ENCODE data around the gene DYNC1I1.

The DYNC1I1 gene

DNA sequence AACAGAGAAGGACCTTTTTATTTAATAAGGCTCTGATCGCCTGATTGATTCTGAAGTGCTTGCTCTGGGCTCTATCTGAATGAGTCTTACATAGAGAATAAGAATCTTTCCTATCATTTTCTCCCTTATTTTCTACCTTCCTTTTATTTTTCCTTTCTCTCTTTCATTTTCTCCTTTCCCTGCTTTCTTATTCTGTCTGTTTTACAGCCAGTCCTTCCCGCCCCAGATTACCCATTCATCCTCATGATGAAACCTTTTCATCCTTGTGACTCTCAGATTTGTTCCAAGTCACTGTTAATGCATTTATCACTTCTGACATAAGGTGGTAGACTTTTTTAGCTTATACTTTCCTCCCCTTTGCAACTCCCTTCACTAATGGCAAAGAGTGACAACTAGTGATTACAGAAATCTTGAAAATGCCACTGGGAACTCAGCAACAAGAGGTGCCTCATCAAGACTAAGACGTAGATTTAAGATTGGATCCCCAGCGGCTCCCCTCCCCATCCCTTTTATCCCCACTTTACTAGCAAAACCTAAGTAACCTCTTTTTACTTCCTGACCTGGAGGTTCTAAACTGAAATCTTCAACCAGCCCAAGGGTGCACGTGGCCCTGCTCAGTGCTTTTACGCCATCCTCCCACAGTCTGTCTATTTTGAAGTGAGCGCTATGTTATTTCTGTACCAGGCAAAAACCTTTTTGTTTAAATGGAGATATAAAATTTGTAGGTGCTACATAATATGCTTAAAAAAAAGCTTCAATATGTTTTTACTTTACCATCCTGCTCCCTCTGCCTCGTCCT is 179.8 kb downstream of the DYNC1I1 start:
- Mint-ChIP-seq H3K4me3 (no peak overlapping the region), H3K27me3 (peaks cover 7 to 9% of the 10 kb centered on the region in 2 donors), H3K27ac (no peak overlapping the region), H3K9me3 (no peaks in the 10 kb centered on the region), H3K36me3 (ENCODE audit: insufficient read depth) (no peaks in the 10 kb centered on the region), H3K4me1 (ENCODE audit: low read depth in 2 of 2) (no peaks in the 10 kb centered on the region)
- DNase-seq (no peak), ATAC-seq (replicated peaks) (no peak)

DNA sequence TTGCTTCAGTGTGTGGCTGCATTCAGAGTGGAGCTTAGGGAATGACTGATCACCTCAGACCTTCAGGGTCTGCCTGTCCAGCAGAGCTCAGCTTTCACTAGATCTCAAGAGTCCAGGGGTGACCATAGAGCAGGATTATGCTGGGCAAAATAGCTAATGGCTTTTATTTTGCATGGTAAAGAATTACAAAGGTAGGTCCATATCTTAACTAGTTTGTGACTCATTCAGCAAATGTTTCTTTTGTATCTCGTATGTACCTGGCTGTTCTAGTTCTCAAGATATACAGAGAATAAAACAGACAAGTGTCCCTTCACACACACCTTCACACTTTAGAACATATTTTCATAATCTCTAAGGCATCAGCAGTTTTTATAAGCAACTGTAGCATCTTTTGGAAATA is 180.5 kb downstream of the DYNC1I1 start:
- no peaks in the 10 kb centered on the region for H3K9me3 Mint-ChIP-seq
- no peak overlapping the region for H3K4me3 Mint-ChIP-seq
- H3K27ac Mint-ChIP-seq, result no peak overlapping the region
- no peaks in the 10 kb centered on the region for H3K4me1 Mint-ChIP-seq (ENCODE audit: low read depth in 2 of 2)
- peaks cover 10 to 15% of the 10 kb centered on the region in 2 donors for H3K27me3 Mint-ChIP-seq
- DNase-seq (no peak), ATAC-seq (replicated peaks) (no peak)
- H3K36me3 Mint-ChIP-seq (ENCODE audit: insufficient read depth), result no peaks in the 10 kb centered on the region

DNA sequence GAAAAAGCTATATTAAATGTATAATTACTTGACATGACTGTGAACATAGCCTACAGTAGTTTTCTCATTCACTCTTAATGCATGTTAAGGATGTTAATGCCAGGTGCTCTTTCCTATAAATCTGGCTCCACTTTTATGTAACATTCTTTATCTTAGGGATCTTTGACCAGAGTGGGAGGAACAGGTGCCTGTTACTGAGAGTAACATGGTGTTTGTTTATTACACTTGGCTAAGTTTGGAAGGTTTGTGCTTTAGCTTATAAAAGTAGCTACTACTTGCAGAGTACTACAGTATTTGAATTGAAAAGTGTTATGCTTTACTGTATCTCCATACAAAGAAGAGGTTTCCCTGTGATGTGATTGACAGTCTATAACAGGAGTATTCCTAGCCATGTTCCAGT is 183.4 kb downstream of the DYNC1I1 start:
- H3K9me3 Mint-ChIP-seq, result no peaks in the 10 kb centered on the region
- DNase-seq (no peak), ATAC-seq (replicated peaks) (no peak)
- no peak overlapping the region for H3K27ac Mint-ChIP-seq
- H3K4me1 Mint-ChIP-seq (ENCODE audit: low read depth in 2 of 2), result no peaks in the 10 kb centered on the region
- H3K27me3 Mint-ChIP-seq, result peaks cover 10 to 25% of the 10 kb centered on the region in 2 donors
- H3K36me3 Mint-ChIP-seq (ENCODE audit: insufficient read depth), result no peaks in the 10 kb centered on the region
- H3K4me3 Mint-ChIP-seq, result no peak overlapping the region

DNA sequence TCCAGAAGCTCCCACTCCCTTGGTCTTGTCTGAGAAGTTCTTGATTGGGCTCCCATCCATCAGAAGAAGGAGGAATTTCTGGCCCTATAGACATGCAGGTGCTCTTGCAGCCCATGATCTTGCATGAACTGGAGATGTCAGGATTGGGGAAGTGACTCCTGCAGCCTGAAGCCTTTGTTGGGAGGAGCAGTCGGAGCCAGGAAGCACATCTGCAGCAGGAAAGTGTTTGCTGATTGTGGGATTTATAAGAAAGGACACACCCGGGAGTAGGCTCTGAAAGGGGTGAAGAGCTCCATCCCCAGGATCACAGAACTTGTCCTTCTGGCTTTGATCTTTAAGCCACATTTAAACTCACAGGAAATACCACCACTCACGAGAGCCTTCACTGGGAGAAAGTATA is 185.2 kb downstream of the DYNC1I1 start:
- Mint-ChIP-seq H3K36me3 (ENCODE audit: insufficient read depth) (no peaks in the 10 kb centered on the region), H3K4me1 (ENCODE audit: low read depth in 2 of 2) (no peaks in the 10 kb centered on the region), H3K27me3 (peaks cover 10 to 25% of the 10 kb centered on the region in 2 donors), H3K4me3 (no peak overlapping the region), H3K27ac (no peak overlapping the region), H3K9me3 (no peaks in the 10 kb centered on the region)
- ATAC-seq (replicated peaks) (no peak), DNase-seq (no peak)

DNA sequence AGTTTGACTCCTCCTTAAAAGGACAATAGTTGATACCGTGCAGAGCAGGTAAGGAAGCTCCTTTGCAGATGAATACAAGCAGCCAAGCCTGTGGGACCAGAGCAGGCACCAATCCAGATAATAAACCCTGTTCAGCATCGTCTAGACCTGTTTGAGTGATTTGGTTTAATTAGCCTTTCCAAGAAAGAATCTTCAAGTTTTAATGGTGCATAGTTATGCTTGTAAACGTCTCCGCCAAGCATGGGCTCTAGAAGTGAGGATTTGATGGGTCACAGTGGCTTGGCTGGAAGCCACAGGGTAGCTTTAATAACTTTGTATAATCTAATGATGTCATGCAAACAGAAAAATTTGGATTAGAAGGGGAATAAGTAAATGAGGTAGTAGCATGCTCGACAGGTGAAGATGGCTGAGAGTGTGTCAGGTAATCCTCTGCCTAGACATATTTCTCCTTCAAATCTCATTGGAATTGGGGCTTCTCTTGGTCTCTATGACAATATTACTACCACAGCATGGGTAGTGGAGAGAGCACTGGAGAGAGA is 188.4 kb downstream of the DYNC1I1 start:
- no peaks in the 10 kb centered on the region for H3K36me3 Mint-ChIP-seq (ENCODE audit: insufficient read depth)
- H3K9me3 Mint-ChIP-seq, result no peaks in the 10 kb centered on the region
- H3K27me3 Mint-ChIP-seq, result peaks cover 15 to 20% of the 10 kb centered on the region in 2 donors
- DNase-seq (no peak), ATAC-seq (replicated peaks) (no peak)
- H3K4me1 Mint-ChIP-seq (ENCODE audit: low read depth in 2 of 2), result no peaks in the 10 kb centered on the region
- no peak overlapping the region for H3K4me3 Mint-ChIP-seq
- no peak overlapping the region for H3K27ac Mint-ChIP-seq

DNA sequence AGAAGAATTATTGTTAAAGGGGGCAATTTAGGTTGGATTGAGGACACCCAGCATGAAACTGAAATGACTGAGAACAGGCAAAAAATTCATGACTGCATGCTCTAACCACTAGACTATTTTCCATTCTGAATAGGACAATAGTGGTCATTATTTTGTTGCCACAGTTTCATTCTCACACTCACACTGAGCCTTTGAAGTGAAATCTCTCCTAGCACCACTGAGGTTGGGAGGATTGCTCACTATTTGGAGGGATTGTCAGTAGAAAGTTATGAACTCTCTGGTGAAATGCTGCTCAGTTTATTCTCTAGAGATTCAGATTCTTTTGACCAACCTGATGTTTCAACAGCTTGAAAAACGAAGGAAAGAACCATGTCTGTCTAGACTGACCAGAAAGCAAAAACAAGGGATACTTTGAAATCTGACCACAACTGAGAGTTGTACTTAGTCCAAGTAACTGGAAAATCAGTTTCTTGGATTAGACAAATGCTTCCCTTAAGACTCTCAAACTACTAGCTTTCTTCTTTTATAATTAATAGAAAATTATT is 191.2 kb downstream of the DYNC1I1 start:
- Mint-ChIP-seq H3K27ac (no peak overlapping the region), H3K4me3 (no peak overlapping the region), H3K4me1 (ENCODE audit: low read depth in 2 of 2) (no peaks in the 10 kb centered on the region), H3K27me3 (peaks cover 9% of the 10 kb centered on the region in 2 donors), H3K9me3 (no peaks in the 10 kb centered on the region), H3K36me3 (ENCODE audit: insufficient read depth) (no peaks in the 10 kb centered on the region)
- no peak for DNase-seq
- ATAC-seq (replicated peaks), result no peak

DNA sequence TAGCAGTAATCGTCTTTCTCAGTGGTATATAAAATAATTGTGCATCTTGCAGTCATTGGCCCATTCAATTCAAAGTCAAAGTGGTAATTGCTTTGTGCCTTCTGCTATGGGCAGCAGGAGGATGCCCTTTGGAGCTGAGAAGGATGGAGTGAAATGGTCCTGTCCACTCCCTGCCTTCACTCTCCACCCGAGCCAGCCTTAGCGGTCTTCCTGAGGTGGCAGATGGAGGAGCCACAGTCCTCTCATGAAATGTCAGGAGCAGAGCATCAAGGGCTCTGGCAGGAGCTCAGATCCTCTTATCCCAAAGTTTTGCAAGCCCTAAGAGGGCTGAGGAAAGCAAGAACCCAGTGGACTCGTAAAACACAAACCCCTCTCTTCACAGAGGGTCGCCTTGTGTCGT is 199.4 kb downstream of the DYNC1I1 start:
- peaks cover 0 to 7% of the 10 kb centered on the region in 2 donors for H3K27me3 Mint-ChIP-seq
- H3K4me1 Mint-ChIP-seq (ENCODE audit: low read depth in 2 of 2), result no peaks in the 10 kb centered on the region
- DNase-seq, result no peak
- H3K9me3 Mint-ChIP-seq, result no peaks in the 10 kb centered on the region
- no peak overlapping the region for H3K27ac Mint-ChIP-seq
- H3K36me3 Mint-ChIP-seq (ENCODE audit: insufficient read depth), result no peaks in the 10 kb centered on the region
- no peak for ATAC-seq (replicated peaks)
- H3K4me3 Mint-ChIP-seq, result no peak overlapping the region

DNA sequence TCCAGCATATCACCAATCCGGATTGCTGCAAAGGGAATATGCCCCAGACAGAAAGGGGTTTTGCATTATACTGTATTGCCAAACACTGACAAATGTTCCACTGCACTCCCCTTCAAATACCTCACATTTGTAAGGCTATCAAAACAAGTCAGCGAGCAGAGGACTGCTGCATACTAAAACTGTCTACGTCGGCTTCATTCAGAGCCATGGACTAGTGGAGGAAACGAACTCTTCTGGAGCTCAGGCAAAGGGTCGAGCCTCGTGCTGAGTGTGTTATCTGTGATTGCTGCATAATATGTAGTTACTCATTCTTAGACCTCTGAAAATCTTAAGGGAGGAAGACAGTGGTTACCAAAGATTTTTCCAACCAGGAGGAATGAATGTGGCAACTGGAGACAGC is 200.2 kb downstream of the DYNC1I1 start:
- DNase-seq (no peak), ATAC-seq (replicated peaks) (no peak)
- peaks cover 0 to 7% of the 10 kb centered on the region in 2 donors for H3K27me3 Mint-ChIP-seq
- no peak overlapping the region for H3K27ac Mint-ChIP-seq
- H3K9me3 Mint-ChIP-seq, result no peaks in the 10 kb centered on the region
- no peaks in the 10 kb centered on the region for H3K36me3 Mint-ChIP-seq (ENCODE audit: insufficient read depth)
- H3K4me1 Mint-ChIP-seq (ENCODE audit: low read depth in 2 of 2), result no peaks in the 10 kb centered on the region
- no peak overlapping the region for H3K4me3 Mint-ChIP-seq

DNA sequence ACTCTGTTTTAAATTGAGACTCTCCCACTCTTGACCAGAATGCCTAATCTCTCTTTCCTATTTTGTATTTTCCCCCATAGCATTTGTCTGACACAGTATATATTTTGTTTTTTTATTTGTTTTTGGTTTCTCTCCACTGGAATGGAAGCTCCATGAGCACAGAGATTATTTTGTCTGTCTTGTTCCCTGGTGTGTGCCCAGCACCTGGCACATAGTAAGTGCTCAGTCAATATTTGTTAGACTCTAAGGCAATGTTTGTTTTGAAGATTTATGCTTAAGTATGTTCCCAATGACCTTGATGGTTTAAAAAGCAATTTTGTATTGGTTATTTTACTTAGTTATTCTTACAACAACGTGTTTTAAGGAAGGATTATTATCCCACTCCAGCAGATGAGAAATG is 201.8 kb downstream of the DYNC1I1 start:
- Mint-ChIP-seq H3K4me1 (ENCODE audit: low read depth in 2 of 2) (no peaks in the 10 kb centered on the region), H3K27ac (no peak overlapping the region), H3K9me3 (no peaks in the 10 kb centered on the region), H3K4me3 (no peak overlapping the region), H3K27me3 (peaks cover 0 to 17% of the 10 kb centered on the region in 2 donors), H3K36me3 (ENCODE audit: insufficient read depth) (no peaks in the 10 kb centered on the region)
- DNase-seq (no peak), ATAC-seq (replicated peaks) (no peak)

DNA sequence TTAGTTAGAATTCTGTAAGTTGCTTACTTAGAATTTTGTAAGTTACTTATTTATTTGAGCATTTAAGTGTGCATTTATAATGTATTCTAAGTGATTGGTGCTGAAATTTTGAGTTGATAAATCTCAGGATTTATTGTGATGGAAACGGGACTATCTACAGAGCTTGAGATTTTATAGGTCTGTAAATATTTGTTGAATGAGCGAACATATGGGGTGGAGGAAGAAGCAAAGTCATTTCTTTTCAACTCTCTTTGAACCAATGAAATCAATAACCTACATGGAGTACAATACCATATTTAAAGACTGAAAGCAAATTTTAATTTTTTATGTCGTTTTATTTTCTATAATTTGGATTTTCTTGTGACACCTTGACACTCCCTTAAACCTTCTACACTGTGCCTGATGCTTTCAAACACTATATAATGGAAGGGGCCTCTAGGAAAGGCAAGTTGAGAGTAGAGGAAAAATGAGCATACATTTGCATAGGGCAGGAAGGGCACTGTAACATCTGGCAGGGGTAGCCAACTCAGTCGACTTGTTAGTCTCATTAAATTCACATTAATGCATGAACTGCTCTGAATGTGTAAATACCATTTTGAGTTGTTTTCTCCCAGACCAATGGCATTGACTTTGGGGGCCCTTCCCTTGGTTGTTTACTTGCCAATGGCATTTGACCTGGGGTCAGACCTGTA is 204.2 kb downstream of the DYNC1I1 start:
- Mint-ChIP-seq H3K4me3 (no peak overlapping the region), H3K27me3 (peaks cover 0 to 24% of the 10 kb centered on the region in 2 donors), H3K4me1 (ENCODE audit: low read depth in 2 of 2) (no peaks in the 10 kb centered on the region), H3K27ac (no peak overlapping the region), H3K9me3 (no peaks in the 10 kb centered on the region), H3K36me3 (ENCODE audit: insufficient read depth) (no peaks in the 10 kb centered on the region)
- DNase-seq (no peak), ATAC-seq (replicated peaks) (no peak)

DNA sequence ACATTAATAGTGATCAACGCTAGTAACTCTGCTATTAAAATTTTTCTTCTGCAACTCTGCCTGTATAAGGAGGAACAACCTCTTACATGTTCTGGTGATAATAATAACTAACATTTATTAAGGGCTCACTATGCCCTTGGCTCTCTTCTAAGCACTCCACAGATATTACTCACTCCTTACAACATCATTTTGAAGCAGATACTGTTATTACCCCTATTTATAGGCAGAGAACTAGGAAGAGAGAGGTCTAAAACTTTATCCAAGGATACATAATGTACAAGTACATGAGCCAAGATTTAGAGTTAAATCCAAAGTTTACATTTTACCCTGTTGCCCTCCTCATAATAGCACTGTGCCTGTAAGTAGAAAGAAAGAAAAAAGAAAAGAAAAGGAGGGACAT is 205.6 kb downstream of the DYNC1I1 start:
- DNase-seq (no peak), ATAC-seq (replicated peaks) (no peak)
- Mint-ChIP-seq H3K27me3 (peaks cover 0 to 24% of the 10 kb centered on the region in 2 donors), H3K36me3 (ENCODE audit: insufficient read depth) (no peaks in the 10 kb centered on the region), H3K4me3 (no peak overlapping the region), H3K9me3 (no peaks in the 10 kb centered on the region), H3K27ac (no peak overlapping the region), H3K4me1 (ENCODE audit: low read depth in 2 of 2) (no peaks in the 10 kb centered on the region)

DNA sequence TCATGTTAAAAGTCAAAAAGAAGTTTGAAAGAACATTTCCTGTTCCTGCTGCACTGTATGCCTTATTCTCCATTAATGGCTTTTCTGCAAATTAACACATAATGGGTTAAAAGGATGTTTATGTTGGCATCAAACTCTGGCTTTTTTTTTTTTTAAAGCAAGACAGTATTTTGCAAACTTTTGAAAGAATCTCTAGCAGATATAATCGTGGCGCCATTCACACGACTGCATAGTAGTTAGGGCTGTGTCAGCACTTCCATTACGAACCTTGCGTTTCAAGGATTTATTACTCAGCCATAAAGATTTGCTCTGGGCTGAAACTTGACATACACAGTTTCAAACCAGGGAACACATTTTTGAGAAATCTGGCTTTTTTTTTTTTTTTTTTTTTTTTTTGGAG is 207.8 kb downstream of the DYNC1I1 start:
- no peak for DNase-seq
- H3K27me3 Mint-ChIP-seq, result peaks cover 4 to 28% of the 10 kb centered on the region in 2 donors
- H3K27ac Mint-ChIP-seq, result no peak overlapping the region
- H3K36me3 Mint-ChIP-seq (ENCODE audit: insufficient read depth), result no peaks in the 10 kb centered on the region
- no peak overlapping the region for H3K4me3 Mint-ChIP-seq
- no peak for ATAC-seq (replicated peaks)
- H3K9me3 Mint-ChIP-seq, result no peaks in the 10 kb centered on the region
- no peaks in the 10 kb centered on the region for H3K4me1 Mint-ChIP-seq (ENCODE audit: low read depth in 2 of 2)

DNA sequence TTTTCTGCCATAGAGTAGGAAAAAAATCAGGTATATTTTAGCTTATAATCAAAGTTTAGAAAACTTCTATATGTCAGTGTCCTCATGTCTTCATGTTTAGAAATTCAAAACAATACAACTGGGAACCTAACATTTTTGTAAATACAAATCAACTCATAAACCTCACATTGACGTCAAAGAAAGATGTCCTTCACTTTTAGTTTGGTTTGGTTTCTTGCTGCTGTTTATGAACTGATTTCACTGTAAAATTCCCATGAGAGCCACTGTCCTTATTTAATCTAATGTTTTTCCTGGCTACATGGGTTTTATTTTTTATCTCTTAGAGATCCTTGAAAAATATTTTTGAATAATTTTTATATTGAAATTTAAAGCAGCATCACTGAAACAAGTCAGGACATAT is 208.4 kb downstream of the DYNC1I1 start:
- Mint-ChIP-seq H3K4me1 (ENCODE audit: low read depth in 2 of 2) (no peaks in the 10 kb centered on the region), H3K36me3 (ENCODE audit: insufficient read depth) (no peaks in the 10 kb centered on the region), H3K27ac (no peak overlapping the region), H3K9me3 (no peaks in the 10 kb centered on the region), H3K4me3 (no peak overlapping the region), H3K27me3 (peaks cover 7 to 27% of the 10 kb centered on the region in 2 donors)
- ATAC-seq (replicated peaks) (no peak), DNase-seq (no peak)
